CD14-positive monocyte (primary cell): Measurements from ENCODE around the gene SSNA1. TPM values are rescaled to one million over a fixed set of nuclear protein-coding genes. Genes with fewer than 3 reads are reported as not detected.
A peak's percentile ranks its signal among the peaks of the same experiment; 100 is the strongest.

Source experiments
- DNase-seq, 3 donors: peaks; one replicate each; pipeline ENCODE4 v3.0.0-alpha.2; 2011 to 2022
- H2AFZ ChIP-seq: 2 replicates; pipeline ENCODE4 v1.6.0; 2012; ENCODE audit warnings: mild to moderate bottlenecking, low read depth, low read length, inconsistent platforms; ENCODE audit not compliant: insufficient read depth, poor library complexity, severe bottlenecking
- H3K27ac ChIP-seq, 2 donors: 1 replicate in 1 of 2; 2 replicates in 1 of 2; pipeline ENCODE4 v1.5.1; 2012 to 2013; ENCODE audit warnings: low read length in 2 of 2, control low read depth in 1 of 2, inconsistent platforms in 1 of 2, low read depth in 1 of 2, mild to moderate bottlenecking in 1 of 2
- H3K27me3 ChIP-seq, 2 donors: one replicate each; pipeline versions ENCODE4 v1.6.0 to v1.6.1; 2011 to 2013; ENCODE audit warnings: low read length in 2 of 2; ENCODE audit not compliant: control insufficient read depth in 2 of 2, insufficient read depth in 2 of 2
- H3K36me3 ChIP-seq, 2 donors: replicated peaks in 1 of 2; 1 replicate in 1 of 2; 2 replicates in 1 of 2; pipeline versions ENCODE4 v1.5.1 to v1.6.1; 2012 to 2013; ENCODE audit warnings: low read length in 2 of 2, control low read depth in 1 of 2, inconsistent platforms in 1 of 2, mild to moderate bottlenecking in 1 of 2; ENCODE audit not compliant: insufficient read depth in 2 of 2, control insufficient read depth in 1 of 2
- H3K4me1 ChIP-seq, 2 donors: 1 replicate in 1 of 2; 2 replicates in 1 of 2; pipeline versions ENCODE4 v1.5.1 to v1.6.1; 2012 to 2013; ENCODE audit warnings: low read length in 2 of 2, control low read depth in 1 of 2, inconsistent platforms in 1 of 2, mild to moderate bottlenecking in 1 of 2, moderate library complexity in 1 of 2; ENCODE audit not compliant: insufficient read depth in 2 of 2, control insufficient read depth in 1 of 2
- H3K4me2 ChIP-seq: replicated peaks from 2 replicates; pipeline ENCODE3; 2012; ENCODE audit warnings: low read length, moderate library complexity, mild to moderate bottlenecking; ENCODE audit not compliant: poor library complexity, severe bottlenecking; ENCODE audit errors: extremely low read depth
- H3K4me3 ChIP-seq, 3 experiments: fragments of 200-600 bp in 1 of 3; sonication (generic) in 1 of 3; replicated peaks in 1 of 3; 1 replicate in 2 of 3; 2 replicates in 1 of 3; pipeline ENCODE4 v1.5.1; 2011 to 2013; ENCODE audit warnings: low read length in 3 of 3, mild to moderate bottlenecking in 3 of 3, control low read depth in 2 of 3, low read depth in 2 of 3, inconsistent platforms in 1 of 3, moderate library complexity in 1 of 3
- H3K79me2 ChIP-seq: 2 replicates; pipeline ENCODE4 v1.6.0; 2012; ENCODE audit warnings: mild to moderate bottlenecking, control low read depth, inconsistent platforms, low read length, moderate library complexity; ENCODE audit not compliant: insufficient read depth
- H3K9ac ChIP-seq: 2 replicates; pipeline ENCODE4 v1.6.0; 2017; ENCODE audit warnings: low read length, mild to moderate bottlenecking; ENCODE audit not compliant: insufficient read depth, poor library complexity, severe bottlenecking
- H3K9me3 ChIP-seq, 2 donors: replicated peaks in 1 of 2; 1 replicate in 1 of 2; 2 replicates in 1 of 2; pipeline versions ENCODE4 v1.5.1 to v1.6.1; 2012 to 2013; ENCODE audit warnings: low read length in 2 of 2, control low read depth in 1 of 2; ENCODE audit not compliant: control insufficient read depth in 1 of 2, insufficient read depth in 1 of 2
- H4K20me1 ChIP-seq: 2 replicates; pipeline ENCODE4 v1.6.0; 2012; ENCODE audit warnings: mild to moderate bottlenecking, low read length, control low read depth, moderate library complexity; ENCODE audit not compliant: insufficient read depth
- H3K27ac Mint-ChIP-seq, 7 donors: one replicate each; pipeline ENCODE4 v1.8.0; 2020; ENCODE audit warnings: mild to moderate bottlenecking in 7 of 7, mixed read lengths in 7 of 7, moderate library complexity in 6 of 7, inconsistent platforms in 2 of 7
- H3K27me3 Mint-ChIP-seq, 3 donors: one replicate each; pipeline ENCODE4 v1.8.0; 2021 to 2022; ENCODE audit warnings: low read depth in 3 of 3, mild to moderate bottlenecking in 3 of 3, mixed read lengths in 3 of 3, moderate library complexity in 3 of 3, inconsistent platforms in 1 of 3
- H3K36me3 Mint-ChIP-seq, 2 donors: one replicate each; pipeline ENCODE4 v1.8.0; 2020; ENCODE audit warnings: mixed read lengths in 2 of 2, inconsistent platforms in 1 of 2, mild to moderate bottlenecking in 1 of 2
- H3K4me1 Mint-ChIP-seq: one replicate; pipeline ENCODE4 v1.8.0; 2020; ENCODE audit warnings: mild to moderate bottlenecking, mixed read lengths
- H3K4me3 Mint-ChIP-seq, 2 donors: one replicate each; pipeline ENCODE4 v1.8.0; 2020; ENCODE audit warnings: mild to moderate bottlenecking in 2 of 2, mixed read lengths in 2 of 2, moderate library complexity in 1 of 2
- H3K9me3 Mint-ChIP-seq, 7 donors: one replicate each; pipeline ENCODE4 v1.8.0; 2020 to 2022; ENCODE audit warnings: mixed read lengths in 7 of 7, mild to moderate bottlenecking in 6 of 7, moderate library complexity in 6 of 7, inconsistent platforms in 2 of 7
- CTCF ChIP-seq: fragments of 200-600 bp; IDR thresholded peaks from one replicate; pipeline ENCODE4 v1.8.0; 2022; ENCODE audit warnings: antibody characterized with exemption, mild to moderate bottlenecking
- WGBS: methylation state at CpG from one replicate; pipeline ENCODE4 v1.1.5; 2013; ENCODE audit warnings: missing lambda C conversion rate; ENCODE audit not compliant: insufficient coverage; 5-methylcytosine and 5-hydroxymethylcytosine counted together
- intact Hi-C, 2 donors: fragments of 100-400 bp; cut with micrococcal nuclease; formaldehyde crosslinking; loops; one replicate each; pipeline versions ENCODE4 v1.15.0 to v1.15.1; 2023
- polyA plus RNA-seq, 3 donors: library from polyadenylated mRNA; depleted of rRNA in 1 of 3; unstranded in 2 of 3; stranded (reverse) in 1 of 3; fragments of 300-500 nt in 2 of 3; fragments of >200 nt in 1 of 3; fragmentation: Illumina TruSeq in 2 of 3; gene quantifications; 1 replicate in 2 of 3; 2 replicates in 1 of 3; pipeline ENCODE4 v1.2.3, GENCODE V29; 2012 to 2021

Gene SSNA1
- polyA plus RNA-seq, 3 donors = 87.0 to 118 (median 98.3) TPM

DNA sequence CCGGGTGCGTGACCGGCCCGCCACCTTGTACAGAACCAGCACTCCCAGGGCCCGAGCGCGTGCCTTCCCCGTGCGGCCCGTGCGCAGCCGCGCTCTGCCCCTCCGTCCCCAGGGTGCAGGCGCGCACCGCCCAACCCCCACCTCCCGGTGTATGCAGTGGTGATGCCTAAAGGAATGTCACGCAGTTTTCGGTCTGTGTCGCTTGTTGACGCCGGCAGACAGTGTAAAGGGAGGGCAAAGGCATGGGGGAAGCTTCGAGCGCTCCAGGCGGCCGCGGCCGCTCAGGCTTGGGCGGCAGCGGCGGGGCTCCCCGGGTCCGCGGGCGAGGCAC is 19.9 kb upstream of the SSNA1 start:
- peaks cover 50 to 92% (median 77%) of the 10 kb centered on the region in 3 donors for H3K27me3 Mint-ChIP-seq
- intact Hi-C loops = no loop called here
- no peak for TF ChIP-seq CTCF
- H3K4me1 Mint-ChIP-seq = peaks cover under 1% of the 10 kb centered on the region
- peaks cover 0 to 3% of the 10 kb centered on the region in 2 donors for H3K9me3 ChIP-seq
- H2AFZ ChIP-seq = no peak overlapping the region
- no peaks in the 10 kb centered on the region for H3K36me3 ChIP-seq
- H3K27ac ChIP-seq = no peak overlapping the region
- no peaks in the 10 kb centered on the region for H3K79me2 ChIP-seq
- peaks cover 0 to 6% (median 0%) of the 10 kb centered on the region in 7 donors for H3K9me3 Mint-ChIP-seq
- H3K27ac Mint-ChIP-seq = no peak overlapping the region
- peaks cover 3 to 75% of the 10 kb centered on the region in 2 donors for H3K27me3 ChIP-seq
- no peaks in the 10 kb centered on the region for H4K20me1 ChIP-seq
- peak overlapping the region in 1 of 2 donors; percentile 63 for H3K4me3 Mint-ChIP-seq
- DNase-seq = no peak
- H3K4me1 ChIP-seq = peaks cover 0 to 7% of the 10 kb centered on the region in 2 donors
- no peak overlapping the region for H3K4me3 ChIP-seq
- no peak overlapping the region for H3K9ac ChIP-seq
- no peak overlapping the region for H3K4me2 ChIP-seq
- WGBS = under 1% methylated on average over 35 of the region's 36 CpGs
- H3K36me3 Mint-ChIP-seq = no peaks in the 10 kb centered on the region

- no peaks in the 10 kb centered on the region for H3K36me3 ChIP-seq
- H3K9me3 ChIP-seq = no peaks in the 10 kb centered on the region
- H3K9ac ChIP-seq = no peak overlapping the region
- Mint-ChIP-seq H3K4me3 (peak overlapping the region; percentile 9 to 74), H3K27me3 (peaks cover 47 to 90% (median 77%) of the 10 kb centered on the region in 3 donors), H3K9me3 (peaks cover 0 to 4% (median 0%) of the 10 kb centered on the region in 7 donors), H3K4me1 (no peaks in the 10 kb centered on the region), H3K36me3 (no peaks in the 10 kb centered on the region), H3K27ac (no peak overlapping the region)
- H3K27me3 ChIP-seq = peaks cover 3 to 71% of the 10 kb centered on the region in 2 donors
- H3K79me2 ChIP-seq = no peaks in the 10 kb centered on the region
- H3K4me2 ChIP-seq = peak overlapping the region; percentile 30
- H3K4me3 ChIP-seq = no peak overlapping the region
- no peak for TF ChIP-seq CTCF
- H2AFZ ChIP-seq = no peak overlapping the region
- no peak for DNase-seq
- WGBS = under 1% methylated on average over 124 of the region's 124 CpGs
- peaks cover 0 to 6% of the 10 kb centered on the region in 2 donors for H3K4me1 ChIP-seq
- no peak overlapping the region for H3K27ac ChIP-seq
- no peaks in the 10 kb centered on the region for H4K20me1 ChIP-seq
- intact Hi-C loops = no loop called here
These were observed 19.3 kb upstream of the SSNA1 start for GRCh38 chr9:137168904-137169856.
